Activated B cell treated with CpG ODN at 0.5 μM for 24 hours (primary cell): Measurements from ENCODE around the gene OCIAD2. TPM values are rescaled to one million over a fixed set of nuclear protein-coding genes. Genes with fewer than 3 reads are reported as not detected.

Experiments used
- ATAC-seq: fragments of 200-7000 bp; cut with Tn5 transposase; one replicate; pipeline ENCODE4 v1.10.0; 2021; ENCODE audit warnings: low read depth, mild to moderate bottlenecking, moderate library complexity
- CTCF ChIA-PET: fragments of 350-600 bp; sonication (Branson Sonifier 250); formaldehyde crosslinking; loops from one replicate; lab custom pipeline; 2021; ENCODE audit warnings: antibody characterized with exemption; lab: Charles Lee
- POLR2A ChIA-PET: fragments of 350-600 bp; sonication (Branson Sonifier 250); formaldehyde crosslinking; loops from one replicate; lab custom pipeline; 2021; ENCODE audit warnings: antibody characterized with exemption; lab: Charles Lee
- DNase-seq: peaks from one replicate; pipeline ENCODE4 v3.0.0; 2022
- H3K27ac Mint-ChIP-seq: one replicate; pipeline ENCODE4 v1.8.0; 2020; ENCODE audit warnings: mixed read lengths
- H3K27me3 Mint-ChIP-seq: one replicate; pipeline ENCODE4 v1.8.0; 2021; ENCODE audit warnings: mixed read lengths
- H3K36me3 Mint-ChIP-seq: one replicate; pipeline ENCODE4 v1.8.0; 2021; ENCODE audit warnings: low read depth, mixed read lengths
- H3K4me1 Mint-ChIP-seq: one replicate; pipeline ENCODE4 v1.8.0; 2021; ENCODE audit warnings: mixed read lengths
- H3K4me3 Mint-ChIP-seq: one replicate; pipeline ENCODE4 v1.8.0; 2020; ENCODE audit warnings: mild to moderate bottlenecking, mixed read lengths
- H3K9me3 Mint-ChIP-seq: one replicate; pipeline ENCODE4 v1.8.0; 2020; ENCODE audit warnings: mixed read lengths
- CTCF ChIP-seq: fragments of 200-600 bp; IDR thresholded peaks from one replicate; pipeline ENCODE4 v1.8.0; 2022; ENCODE audit warnings: antibody characterized with exemption, mild to moderate bottlenecking
- intact Hi-C: fragments of 100-400 bp; cut with micrococcal nuclease; formaldehyde crosslinking; loops from one replicate; pipeline ENCODE4 v1.15.1; 2024
- total RNA-seq: library from RNA; stranded (reverse); gene quantifications from 2 replicates; pipeline ENCODE4 v1.2.3, GENCODE V29; 2022

Gene OCIAD2
- total RNA-seq, 1 donor from 2014 or later, result 38.3 TPM

- POLR2A ChIA-PET, result no interaction called here
- no peaks in the 10 kb centered on the region for H3K27me3 Mint-ChIP-seq
- TF ChIP-seq CTCF, result no peak
- ATAC-seq (no peak), DNase-seq (no peak)
- H3K9me3 Mint-ChIP-seq, result peaks cover 7% of the 10 kb centered on the region
- CTCF ChIA-PET, result no interaction called here
- intact Hi-C loops, result no loop called here
- H3K27ac Mint-ChIP-seq, result no peak overlapping the region
- H3K4me1 Mint-ChIP-seq, result no peaks in the 10 kb centered on the region
- peaks cover 40% of the 10 kb centered on the region for H3K36me3 Mint-ChIP-seq
- H3K4me3 Mint-ChIP-seq, result no peak overlapping the region
Measured at GRCh38 chr4:48862038-48862437, 44.5 kb downstream of the OCIAD2 start.

GRCh38 chr4:48858130-48858529, 48.4 kb downstream of the OCIAD2 start:
- ChIA-PET CTCF (no interaction called here), POLR2A (no interaction called here)
- Mint-ChIP-seq H3K36me3 (peaks cover 58% of the 10 kb centered on the region), H3K9me3 (no peaks in the 10 kb centered on the region), H3K4me3 (no peak overlapping the region), H3K4me1 (no peaks in the 10 kb centered on the region), H3K27ac (no peak overlapping the region), H3K27me3 (no peaks in the 10 kb centered on the region)
- no peak for ATAC-seq
- TF ChIP-seq CTCF, result no peak
- intact Hi-C loops, result no loop called here
- DNase-seq, result no peak

GRCh38 chr4:48854982-48855381, 51.6 kb downstream of the OCIAD2 start:
- intact Hi-C loops, result no loop called here
- Mint-ChIP-seq H3K4me1 (no peaks in the 10 kb centered on the region), H3K9me3 (no peaks in the 10 kb centered on the region), H3K27ac (no peak overlapping the region), H3K27me3 (no peaks in the 10 kb centered on the region), H3K36me3 (peaks cover 62% of the 10 kb centered on the region), H3K4me3 (no peak overlapping the region)
- CTCF ChIA-PET, result no interaction called here
- POLR2A ChIA-PET, result no interaction called here
- DNase-seq, result no peak
- TF ChIP-seq CTCF, result no peak
- no peak for ATAC-seq

GRCh38 chr4:48854395-48854683, 52.2 kb downstream of the OCIAD2 start:
- no peak for TF ChIP-seq CTCF
- ChIA-PET POLR2A (no interaction called here), CTCF (no interaction called here)
- Mint-ChIP-seq H3K36me3 (peaks cover 59% of the 10 kb centered on the region), H3K4me1 (no peaks in the 10 kb centered on the region), H3K27me3 (no peaks in the 10 kb centered on the region), H3K27ac (peak overlapping the region; percentile 26), H3K9me3 (no peaks in the 10 kb centered on the region), H3K4me3 (no peak overlapping the region)
- no peak for ATAC-seq
- intact Hi-C loops, result no loop called here
- no peak for DNase-seq

- Mint-ChIP-seq H3K9me3 (no peaks in the 10 kb centered on the region), H3K36me3 (peaks cover 58% of the 10 kb centered on the region), H3K4me1 (no peaks in the 10 kb centered on the region), H3K27me3 (no peaks in the 10 kb centered on the region), H3K27ac (no peak overlapping the region), H3K4me3 (no peak overlapping the region)
- no peak for ATAC-seq
- intact Hi-C loops, result no loop called here
- CTCF ChIA-PET, result no interaction called here
- DNase-seq, result no peak
- POLR2A ChIA-PET, result no interaction called here
- TF ChIP-seq CTCF, result no peak
Measured at GRCh38 chr4:48853604-48854394, 52.8 kb downstream of the OCIAD2 start.
